ENCODE results near the gene ANK3. TPM values are rescaled to one million over a fixed set of nuclear protein-coding genes. Genes with fewer than 3 reads are reported as not detected.

The ANK3 gene
- total RNA-seq, 1 donor from 2014 or later, result 260 TPM

Small RNAs within 50 kb of the gene (small RNA-seq; reads per million reads assigned to genes)
- not detected for gene RF00019
